ENCODE data around the gene TMEM132C.

Gene TMEM132C

DNA sequence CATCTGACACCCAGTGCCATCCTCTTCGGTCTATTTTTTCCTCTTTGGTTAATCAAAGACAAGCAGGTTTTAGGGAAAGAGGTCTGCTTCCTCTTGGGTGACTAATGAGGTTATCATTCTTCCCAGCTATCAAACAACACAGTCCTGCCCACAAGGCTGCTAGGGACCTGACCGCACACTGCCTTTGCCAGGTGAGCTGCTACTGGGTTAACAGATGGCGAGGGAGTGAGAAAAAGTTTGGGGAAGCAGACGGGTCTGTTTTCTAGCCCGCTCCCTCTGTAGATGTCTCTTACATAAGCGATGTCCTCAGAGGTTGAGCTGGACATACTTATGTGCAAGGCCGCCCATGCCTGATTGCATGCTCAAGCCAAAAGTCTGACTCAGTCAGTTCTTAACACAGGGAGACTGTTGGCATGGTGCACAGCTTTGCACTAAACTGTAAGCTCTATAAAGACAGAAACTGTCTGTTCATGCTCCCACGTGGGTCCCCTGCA lies 462.7 kb downstream of the TMEM132C start:
- DNase-seq, result no peak

DNA sequence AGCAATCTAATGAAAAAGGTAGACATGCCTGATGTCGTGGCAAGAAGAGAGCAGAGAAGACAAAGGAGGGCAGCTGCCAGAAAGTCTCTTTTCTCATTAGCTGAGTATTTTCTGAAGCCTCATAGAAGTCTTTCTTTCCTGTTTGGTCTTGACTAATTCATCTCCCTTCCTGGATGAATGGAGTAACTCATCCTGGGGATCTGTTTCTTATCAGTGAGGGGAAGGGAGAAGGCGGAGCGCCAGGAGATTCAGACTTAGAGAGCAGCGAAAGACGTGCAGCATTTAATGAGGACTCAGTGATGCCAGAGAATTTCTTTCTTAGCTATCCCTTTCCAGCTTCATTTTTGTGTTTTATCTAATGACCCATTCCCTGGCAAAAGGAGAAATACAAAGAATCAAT lies 467.4 kb downstream of the TMEM132C start:
- DNase-seq, result no peak

DNA sequence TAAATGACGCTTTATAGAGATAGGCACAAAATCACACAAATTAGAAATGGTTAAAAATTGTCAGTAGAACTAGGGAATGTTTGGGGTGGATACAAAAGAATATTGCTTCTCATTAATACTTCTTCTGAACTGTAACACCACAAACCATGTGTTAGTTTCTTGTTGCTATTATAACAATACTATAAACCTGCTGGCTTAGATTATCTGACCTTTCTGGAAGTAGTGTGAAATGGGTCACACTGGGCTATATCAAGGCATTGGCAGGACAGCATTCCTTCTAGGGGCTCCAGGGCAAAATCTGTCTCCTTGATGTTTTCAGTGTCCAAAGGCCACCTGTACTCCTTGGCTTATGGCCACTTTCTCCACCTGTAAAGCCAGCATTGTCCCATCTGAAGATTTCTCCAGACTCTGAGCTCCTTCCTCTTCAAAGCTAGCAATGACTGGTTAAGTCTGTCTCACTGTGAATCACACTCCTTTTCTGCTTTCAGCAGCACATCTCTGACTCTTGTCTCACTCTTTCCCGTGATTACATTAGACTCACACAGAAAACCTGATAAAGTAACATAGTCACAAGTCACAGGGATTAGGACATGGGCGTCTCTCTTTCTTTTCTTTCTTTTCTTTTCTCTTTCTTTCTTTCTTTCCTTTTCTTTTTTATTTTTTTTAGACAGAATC lies 470.5 kb downstream of the TMEM132C start:
- no peak for DNase-seq

DNA sequence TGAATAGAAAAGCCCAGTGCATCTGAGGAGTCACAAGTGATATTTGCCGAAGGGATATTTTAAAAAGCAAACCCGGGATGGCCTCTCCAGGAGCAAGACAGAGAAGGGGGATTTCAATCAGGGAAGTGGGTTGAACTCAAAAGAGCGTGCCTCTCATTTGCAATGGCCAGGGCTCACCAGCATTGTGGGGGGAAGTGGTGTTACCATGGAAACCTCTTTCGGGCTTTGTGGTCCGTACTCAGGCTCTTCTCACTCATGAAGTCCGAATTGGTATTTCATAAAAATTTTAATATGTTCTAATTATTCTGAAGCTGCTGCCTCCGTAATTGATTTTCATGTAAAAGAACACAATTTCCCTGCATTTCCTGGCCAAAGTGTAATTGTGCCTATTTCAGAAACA lies 476.9 kb downstream of the TMEM132C start:
- no peak for DNase-seq

DNA sequence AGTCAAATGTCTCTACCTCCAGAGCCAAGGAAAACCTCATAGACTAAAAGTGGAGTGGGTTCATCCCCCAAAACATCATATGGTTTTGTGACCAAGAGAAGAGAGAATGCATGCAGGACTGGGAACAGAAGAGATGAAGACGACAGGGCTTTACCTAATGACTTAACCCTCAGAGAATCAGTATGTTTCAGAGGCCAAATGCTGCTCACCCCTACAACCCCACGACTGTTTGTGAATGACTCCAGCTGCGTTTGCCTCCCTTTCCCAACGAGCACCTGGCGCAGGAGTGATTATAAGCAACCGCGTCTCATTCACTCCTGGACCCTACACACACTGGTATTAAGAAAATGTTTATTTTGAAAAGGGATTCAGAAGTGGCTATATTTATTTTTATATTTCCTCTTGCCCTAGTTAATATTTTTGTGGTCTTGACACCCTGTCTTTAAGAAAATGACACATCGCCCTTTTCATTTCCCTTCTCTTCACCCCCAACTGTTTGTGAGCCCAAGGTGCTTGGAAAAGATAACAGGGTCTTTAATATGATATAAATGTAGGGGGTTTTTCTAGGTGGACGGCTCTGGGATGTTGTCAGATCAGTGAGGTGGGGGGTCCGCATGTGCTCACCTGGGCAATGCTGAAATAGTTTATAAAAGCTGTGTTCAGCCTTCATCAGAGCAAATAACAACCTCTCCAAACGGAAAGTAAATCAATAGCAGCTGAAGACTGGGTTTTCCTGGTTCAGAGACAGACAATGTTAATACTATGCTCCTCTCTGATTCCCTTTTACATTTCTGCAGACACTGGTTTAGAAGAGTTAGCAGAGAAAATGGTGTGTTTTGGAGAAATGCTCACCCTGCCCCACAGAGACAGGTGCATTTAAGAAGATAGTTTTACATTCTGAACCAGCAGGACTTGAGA lies 479.1 kb downstream of the TMEM132C start:
- no peak for DNase-seq

DNA sequence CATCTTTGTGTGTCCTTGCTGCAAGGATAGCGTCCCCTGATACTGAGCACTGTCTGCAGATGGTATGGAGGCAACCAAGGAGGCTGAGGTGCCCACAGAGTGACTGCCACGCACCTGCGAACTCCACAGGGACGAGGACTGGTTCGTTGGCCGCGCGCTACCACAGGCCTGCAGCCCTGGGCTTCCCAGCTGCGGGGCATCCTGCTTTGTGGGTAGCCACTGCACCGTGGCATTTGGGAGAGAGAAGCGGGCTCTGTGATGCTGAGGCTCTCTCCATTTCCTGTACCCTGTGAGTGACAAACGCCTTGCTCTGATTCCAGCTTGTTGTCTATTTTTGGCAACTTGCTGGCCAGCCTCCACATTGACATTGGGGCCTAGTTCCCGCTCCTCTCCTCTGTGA lies 480.5 kb downstream of the TMEM132C start:
- no peak for DNase-seq

DNA sequence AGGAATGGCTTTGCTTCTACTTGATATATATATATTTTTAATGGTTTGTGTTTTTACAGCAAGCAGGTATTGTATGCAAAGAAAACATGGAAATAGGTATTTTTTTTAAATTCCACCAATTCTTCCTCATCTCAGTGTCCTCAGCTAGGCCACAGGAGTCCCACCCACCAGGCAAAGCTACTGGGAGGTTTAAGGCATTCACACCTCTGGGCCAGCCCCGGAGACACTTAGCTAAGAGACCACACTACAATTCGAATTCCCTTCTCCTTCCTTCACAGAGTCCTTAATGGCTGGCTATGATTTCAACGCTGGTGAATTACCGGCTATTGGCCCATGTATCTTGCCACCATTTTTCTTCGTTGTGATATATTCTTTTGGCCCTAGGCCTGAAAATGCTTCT lies 485.4 kb downstream of the TMEM132C start:
- DNase-seq, result no peak

DNA sequence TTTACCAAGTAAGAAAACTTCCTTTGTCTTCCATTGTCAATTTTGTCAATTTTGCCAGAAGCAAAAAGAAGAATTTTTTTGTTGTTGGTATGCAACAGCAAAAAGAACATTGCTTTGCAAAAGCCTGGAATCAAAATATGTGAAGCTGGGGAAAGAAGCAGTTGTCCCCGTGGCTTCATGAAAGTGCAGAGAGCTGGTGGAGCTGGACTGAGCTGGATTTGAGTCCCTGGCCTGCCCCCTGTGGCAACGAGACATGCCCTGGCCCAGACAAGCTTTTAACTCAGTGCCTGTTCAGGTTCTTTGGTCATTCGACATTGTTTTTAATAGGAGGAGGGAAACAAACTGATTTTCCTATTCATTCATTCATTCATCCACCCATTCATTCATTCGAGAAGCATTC lies 486.5 kb downstream of the TMEM132C start:
- no peak for DNase-seq

DNA sequence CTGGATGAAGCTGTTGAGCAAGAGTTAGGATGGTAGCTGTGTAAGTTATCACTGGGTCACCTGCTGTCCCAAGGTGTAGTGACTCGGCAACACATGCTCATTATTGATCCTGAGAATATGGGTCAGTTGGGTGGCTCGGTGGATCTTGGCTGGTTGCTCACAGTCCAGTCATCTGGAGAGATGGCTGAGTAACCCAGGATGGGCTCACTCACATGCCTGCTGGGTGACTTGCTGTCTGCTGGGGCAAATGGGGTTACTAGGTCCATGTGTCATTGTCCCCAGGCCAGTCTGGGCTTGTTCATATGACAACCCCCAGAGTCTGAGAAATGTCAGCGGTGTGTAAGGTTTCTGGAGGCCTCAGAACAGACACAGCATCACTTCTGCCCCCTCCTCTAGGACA lies 487.3 kb downstream of the TMEM132C start:
- no peak for DNase-seq

DNA sequence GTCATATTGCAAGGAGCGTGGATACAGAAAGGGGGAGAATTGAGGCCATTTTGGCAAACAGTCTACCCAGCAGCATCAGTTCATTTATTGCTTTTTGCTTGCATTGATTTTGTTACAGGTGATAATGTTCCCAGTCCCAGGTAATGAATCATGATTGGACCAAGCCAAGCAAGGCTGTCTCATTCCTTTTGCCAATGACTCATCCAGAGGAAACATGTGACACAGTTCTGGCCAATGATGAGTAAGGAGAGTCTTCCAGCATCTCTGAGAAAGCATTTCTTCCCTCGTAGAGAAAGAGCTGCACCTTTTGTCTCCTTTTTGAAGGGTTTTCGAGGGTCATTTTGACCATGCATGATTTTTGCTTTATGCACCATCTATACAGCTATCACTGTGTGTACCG lies 488.6 kb downstream of the TMEM132C start:
- no peak for DNase-seq

Data from activated naive CD4-positive, alpha-beta T cell treated with anti-CD3 and anti-CD28 coated beads, Interleukin-2, amount 50 U/mL, for 16 hours (primary cell).